ENCODE measurements around the gene USP7. TPM values are rescaled to one million over a fixed set of nuclear protein-coding genes. Genes with fewer than 3 reads are reported as not detected.

The USP7 gene
- total and polyA plus RNA-seq, 4 donors, result 19.7 to 174 (median 56.0) TPM

DNA sequence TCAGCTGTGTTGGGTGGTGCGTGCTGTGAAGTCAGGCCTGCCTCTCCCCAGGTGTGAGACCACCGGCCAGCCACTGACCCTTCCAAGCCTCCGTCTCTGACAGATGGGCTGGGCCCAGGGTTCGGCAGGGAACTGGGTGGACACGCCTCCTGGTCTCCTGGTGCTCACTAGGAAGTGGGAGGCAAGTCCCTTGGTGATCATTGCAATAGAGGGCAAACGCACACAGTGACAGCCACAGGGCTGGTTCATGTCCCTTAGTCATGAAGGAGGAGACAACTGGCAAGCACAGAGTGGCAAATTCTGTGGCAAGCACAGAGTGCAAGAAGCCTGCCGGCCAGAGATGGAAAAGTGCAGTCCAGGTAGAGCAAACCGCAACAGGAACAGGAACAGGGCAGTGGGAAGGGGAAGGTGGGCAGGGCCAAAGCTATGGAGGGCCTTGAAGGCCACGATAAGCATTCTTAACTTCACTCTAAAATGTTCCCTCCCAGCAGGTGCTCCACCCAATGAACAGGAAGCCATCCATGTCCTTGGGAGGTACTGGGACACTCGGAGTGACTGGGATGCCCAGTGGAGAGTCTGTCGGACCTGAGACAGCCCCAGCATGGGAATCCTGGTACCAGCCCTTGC lies 21.9 kb downstream of the USP7 start:
- Histone ChIP-seq H3K9me3 (ENCODE audit: control insufficient read depth in 4 of 4, insufficient read depth in 3 of 4, low read length in 3 of 4) (no peaks in the 10 kb centered on the region), H3K36me3 (ENCODE audit: control insufficient read depth in 4 of 4, insufficient read depth in 4 of 4, low read length in 4 of 4) (no peaks in the 10 kb centered on the region), H3K27me3 (ENCODE audit: control insufficient read depth in 3 of 3, insufficient read depth in 3 of 3, low read length in 2 of 3) (no peaks in the 10 kb centered on the region), H3K4me3 (no peak overlapping the region), H3K9ac (ENCODE audit: insufficient read depth in 1 of 2, low read length in 2 of 2) (no peak overlapping the region), H3K27ac (ENCODE audit: low read depth in 1 of 2, low read length in 1 of 2) (no peak overlapping the region), H3K4me1 (ENCODE audit: control insufficient read depth in 5 of 5, insufficient read depth in 5 of 5, low read length in 5 of 5) (peaks cover 5 to 33% (median 16%) of the 10 kb centered on the region in 5 donors)
- TF ChIP-seq, protein P1, sequence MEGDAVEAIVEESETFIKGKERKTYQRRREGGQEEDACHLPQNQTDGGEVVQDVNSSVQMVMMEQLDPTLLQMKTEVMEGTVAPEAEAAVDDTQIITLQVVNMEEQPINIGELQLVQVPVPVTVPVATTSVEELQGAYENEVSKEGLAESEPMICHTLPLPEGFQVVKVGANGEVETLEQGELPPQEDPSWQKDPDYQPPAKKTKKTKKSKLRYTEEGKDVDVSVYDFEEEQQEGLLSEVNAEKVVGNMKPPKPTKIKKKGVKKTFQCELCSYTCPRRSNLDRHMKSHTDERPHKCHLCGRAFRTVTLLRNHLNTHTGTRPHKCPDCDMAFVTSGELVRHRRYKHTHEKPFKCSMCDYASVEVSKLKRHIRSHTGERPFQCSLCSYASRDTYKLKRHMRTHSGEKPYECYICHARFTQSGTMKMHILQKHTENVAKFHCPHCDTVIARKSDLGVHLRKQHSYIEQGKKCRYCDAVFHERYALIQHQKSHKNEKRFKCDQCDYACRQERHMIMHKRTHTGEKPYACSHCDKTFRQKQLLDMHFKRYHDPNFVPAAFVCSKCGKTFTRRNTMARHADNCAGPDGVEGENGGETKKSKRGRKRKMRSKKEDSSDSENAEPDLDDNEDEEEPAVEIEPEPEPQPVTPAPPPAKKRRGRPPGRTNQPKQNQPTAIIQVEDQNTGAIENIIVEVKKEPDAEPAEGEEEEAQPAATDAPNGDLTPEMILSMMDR (IDR thresholded peaks at IDR 0.05; ENCODE audit: control extremely low read depth, extremely low read depth), result no peak
- DNase-seq (no peak), ATAC-seq (ENCODE audit: insufficient read depth, low FRiP score) (peak; percentile 8)
- WGBS, 2 donors, result 60 to 64% methylated on average over 10 of the region's 11 CpGs

DNA sequence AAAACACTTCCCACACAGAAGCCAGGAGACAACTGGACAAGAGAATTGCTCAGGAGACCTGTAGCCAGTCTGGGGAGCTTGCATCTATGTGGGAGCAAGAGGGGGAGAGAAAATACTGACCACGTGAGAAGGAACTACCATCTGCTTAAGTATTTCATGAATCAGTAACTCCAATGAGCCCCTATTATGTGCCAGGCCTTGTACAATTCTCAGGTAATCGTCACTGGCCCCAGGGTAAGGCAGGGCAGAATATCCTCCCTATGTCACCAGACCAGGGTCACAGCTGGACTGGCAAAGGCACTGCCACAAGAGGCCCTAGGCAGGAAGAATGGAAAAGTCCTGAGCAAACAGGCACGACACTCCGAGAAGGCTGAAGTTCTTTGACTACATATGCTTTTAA lies 25.9 kb downstream of the USP7 start:
- Histone ChIP-seq H3K27me3 (ENCODE audit: control insufficient read depth in 3 of 3, insufficient read depth in 3 of 3, low read length in 2 of 3) (no peaks in the 10 kb centered on the region), H3K36me3 (ENCODE audit: control insufficient read depth in 4 of 4, insufficient read depth in 4 of 4, low read length in 4 of 4) (no peaks in the 10 kb centered on the region), H3K9ac (ENCODE audit: insufficient read depth in 1 of 2, low read length in 2 of 2) (no peak overlapping the region), H3K4me3 (no peak overlapping the region), H3K4me1 (ENCODE audit: control insufficient read depth in 5 of 5, insufficient read depth in 5 of 5, low read length in 5 of 5) (peaks cover 0 to 29% (median 0%) of the 10 kb centered on the region in 5 donors), H3K9me3 (ENCODE audit: control insufficient read depth in 4 of 4, insufficient read depth in 3 of 4, low read length in 3 of 4) (no peaks in the 10 kb centered on the region), H3K27ac (ENCODE audit: low read depth in 1 of 2, low read length in 1 of 2) (no peak overlapping the region)
- no peak for DNase-seq
- WGBS, 2 donors, result 64 to 66% methylated on average over 4 of the region's 4 CpGs
- no peak for ATAC-seq (ENCODE audit: insufficient read depth, low FRiP score)
- TF ChIP-seq, protein P1 (IDR thresholded peaks at IDR 0.05; ENCODE audit: control extremely low read depth, extremely low read depth), result no peak

DNA sequence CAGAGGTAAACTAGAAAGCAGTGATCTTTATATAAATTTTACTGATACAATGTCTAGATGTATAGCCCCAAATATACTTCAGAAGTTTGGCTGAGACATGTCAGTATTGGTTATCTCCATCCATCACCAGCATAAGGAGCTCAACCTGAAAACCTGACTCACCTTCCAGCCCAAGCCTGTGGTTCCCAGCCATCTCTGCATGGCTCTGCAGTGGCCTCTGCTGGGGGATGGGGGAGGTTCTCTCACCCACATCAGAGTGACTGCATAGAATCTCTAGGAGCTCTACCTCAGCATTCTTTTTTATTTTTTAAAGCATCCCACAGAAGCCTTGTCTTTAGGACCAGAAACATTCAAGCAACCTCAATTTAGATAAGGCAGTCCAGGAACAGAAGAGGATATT lies 27.3 kb downstream of the USP7 start:
- Histone ChIP-seq H3K9ac (ENCODE audit: insufficient read depth in 1 of 2, low read length in 2 of 2) (no peak overlapping the region), H3K9me3 (ENCODE audit: control insufficient read depth in 4 of 4, insufficient read depth in 3 of 4, low read length in 3 of 4) (no peaks in the 10 kb centered on the region), H3K4me3 (no peak overlapping the region), H3K27ac (ENCODE audit: low read depth in 1 of 2, low read length in 1 of 2) (no peak overlapping the region), H3K27me3 (ENCODE audit: control insufficient read depth in 3 of 3, insufficient read depth in 3 of 3, low read length in 2 of 3) (no peaks in the 10 kb centered on the region), H3K4me1 (ENCODE audit: control insufficient read depth in 5 of 5, insufficient read depth in 5 of 5, low read length in 5 of 5) (peaks cover 0 to 19% (median 0%) of the 10 kb centered on the region in 5 donors), H3K36me3 (ENCODE audit: control insufficient read depth in 4 of 4, insufficient read depth in 4 of 4, low read length in 4 of 4) (no peaks in the 10 kb centered on the region)
- ATAC-seq (ENCODE audit: insufficient read depth, low FRiP score), result no peak
- TF ChIP-seq, protein P1 (IDR thresholded peaks at IDR 0.05; ENCODE audit: control extremely low read depth, extremely low read depth), result no peak
- DNase-seq, result peak in 1 of 3 donors; percentile 14

DNA sequence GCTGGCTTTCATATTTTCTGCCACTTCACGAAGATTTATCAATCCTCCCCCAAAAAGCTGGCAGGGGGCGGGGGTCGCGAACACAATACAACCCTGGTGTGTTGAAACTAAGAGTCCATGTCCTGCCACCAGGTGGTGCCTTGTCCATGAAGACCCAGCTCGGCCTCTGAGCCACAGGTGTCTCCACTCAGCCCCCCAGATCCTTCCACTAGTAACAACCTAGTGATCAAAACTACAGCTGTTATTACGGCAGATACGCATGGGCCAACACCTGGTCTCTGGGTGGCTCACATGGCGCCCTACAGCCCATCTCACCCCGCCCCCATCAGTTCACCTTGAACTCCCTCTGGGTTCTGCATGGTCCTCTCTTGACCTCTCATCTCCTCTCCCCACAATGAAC lies 27.7 kb downstream of the USP7 start:
- Histone ChIP-seq H3K9ac (ENCODE audit: insufficient read depth in 1 of 2, low read length in 2 of 2) (no peak overlapping the region), H3K36me3 (ENCODE audit: control insufficient read depth in 4 of 4, insufficient read depth in 4 of 4, low read length in 4 of 4) (no peaks in the 10 kb centered on the region), H3K9me3 (ENCODE audit: control insufficient read depth in 4 of 4, insufficient read depth in 3 of 4, low read length in 3 of 4) (no peaks in the 10 kb centered on the region), H3K27ac (ENCODE audit: low read depth in 1 of 2, low read length in 1 of 2) (no peak overlapping the region), H3K4me3 (no peak overlapping the region), H3K27me3 (ENCODE audit: control insufficient read depth in 3 of 3, insufficient read depth in 3 of 3, low read length in 2 of 3) (no peaks in the 10 kb centered on the region), H3K4me1 (ENCODE audit: control insufficient read depth in 5 of 5, insufficient read depth in 5 of 5, low read length in 5 of 5) (peaks cover 0 to 19% (median 0%) of the 10 kb centered on the region in 5 donors)
- no peak for ATAC-seq (ENCODE audit: insufficient read depth, low FRiP score)
- TF ChIP-seq, protein P1 (IDR thresholded peaks at IDR 0.05; ENCODE audit: control extremely low read depth, extremely low read depth), result no peak
- DNase-seq, result no peak
- WGBS, 2 donors, result 90% methylated on average over 9 of the region's 9 CpGs

Data from lung (tissue), 12 donors.